Stomach smooth muscle (tissue), 2 donors: ENCODE results near the gene P4HA2.
A peak's percentile ranks its signal among the peaks of the same experiment; 100 is the strongest.

Experiments
- H3K27ac ChIP-seq: one replicate; pipeline ENCODE4 v1.7.0; 2013; ENCODE audit warnings: mild to moderate bottlenecking, low read length, inconsistent platforms
- H3K27me3 ChIP-seq, 2 donors: one replicate each; pipeline ENCODE4 v1.7.0; 2013; ENCODE audit warnings: low read length in 2 of 2; ENCODE audit not compliant: insufficient read depth in 2 of 2, control insufficient read depth in 1 of 2
- H3K36me3 ChIP-seq, 2 donors: one replicate each; pipeline ENCODE4 v1.7.0; 2013; ENCODE audit warnings: low read length in 2 of 2; ENCODE audit not compliant: control insufficient read depth in 2 of 2, insufficient read depth in 2 of 2
- H3K4me1 ChIP-seq: one replicate; pipeline ENCODE4 v1.7.0; 2013; ENCODE audit warnings: low read length; ENCODE audit not compliant: control insufficient read depth, insufficient read depth
- H3K4me3 ChIP-seq, 2 donors: one replicate each; pipeline ENCODE4 v1.7.0; 2013; ENCODE audit warnings: low read length in 2 of 2
- H3K9ac ChIP-seq, 2 donors: one replicate each; pipeline ENCODE4 v1.7.0; 2013; ENCODE audit warnings: low read length in 2 of 2, mild to moderate bottlenecking in 1 of 2
- H3K9me3 ChIP-seq, 2 donors: one replicate each; pipeline ENCODE4 v1.7.0; 2013; ENCODE audit warnings: low read length in 2 of 2; ENCODE audit not compliant: control insufficient read depth in 2 of 2
- donor health status: healthy.
- donor health status: Pancreatic carcinoma.

The P4HA2 gene

GRCh38 chr5:132256783-132257130 lies 29.1 kb upstream of the P4HA2 start:
- Histone ChIP-seq H3K27me3 (no peaks in the 10 kb centered on the region), H3K4me3 (peak overlapping the region; percentile 56 to 73), H3K36me3 (peaks cover 0 to 8% of the 10 kb centered on the region in 2 donors), H3K9me3 (no peaks in the 10 kb centered on the region), H3K27ac (peak overlapping the region; percentile 100), H3K9ac (peak overlapping the region; percentile 79 to 91), H3K4me1 (peaks cover 52% of the 10 kb centered on the region)

- Histone ChIP-seq H3K27ac (peak overlapping the region; percentile 100), H3K27me3 (no peaks in the 10 kb centered on the region), H3K4me1 (peaks cover 47% of the 10 kb centered on the region), H3K9me3 (no peaks in the 10 kb centered on the region), H3K9ac (no peak overlapping the region), H3K36me3 (peaks cover 0 to 4% of the 10 kb centered on the region in 2 donors), H3K4me3 (no peak overlapping the region)
Observed at GRCh38 chr5:132256086-132256782, 28.6 kb upstream of the P4HA2 start.

GRCh38 chr5:132254321-132254977 lies 26.8 kb upstream of the P4HA2 start:
- Histone ChIP-seq H3K27me3 (no peaks in the 10 kb centered on the region), H3K4me3 (no peak overlapping the region), H3K4me1 (peaks cover 29% of the 10 kb centered on the region), H3K9ac (no peak overlapping the region), H3K27ac (no peak overlapping the region), H3K9me3 (no peaks in the 10 kb centered on the region), H3K36me3 (no peaks in the 10 kb centered on the region)

- Histone ChIP-seq H3K27me3 (no peaks in the 10 kb centered on the region), H3K4me1 (peaks cover 22% of the 10 kb centered on the region), H3K9ac (no peak overlapping the region), H3K9me3 (no peaks in the 10 kb centered on the region), H3K36me3 (no peaks in the 10 kb centered on the region), H3K27ac (no peak overlapping the region), H3K4me3 (no peak overlapping the region)
Observed at GRCh38 chr5:132253452-132254320, 26.0 kb upstream of the P4HA2 start.

GRCh38 chr5:132253008-132253441 lies 25.4 kb upstream of the P4HA2 start:
- no peak overlapping the region for H3K4me3 ChIP-seq
- H3K4me1 ChIP-seq: peaks cover 17% of the 10 kb centered on the region
- no peaks in the 10 kb centered on the region for H3K9me3 ChIP-seq
- no peaks in the 10 kb centered on the region for H3K27me3 ChIP-seq
- no peak overlapping the region for H3K27ac ChIP-seq
- H3K36me3 ChIP-seq: no peaks in the 10 kb centered on the region
- no peak overlapping the region for H3K9ac ChIP-seq

- Histone ChIP-seq H3K27ac (no peak overlapping the region), H3K4me1 (peaks cover 9% of the 10 kb centered on the region), H3K9me3 (no peaks in the 10 kb centered on the region), H3K36me3 (no peaks in the 10 kb centered on the region), H3K4me3 (no peak overlapping the region), H3K9ac (no peak overlapping the region), H3K27me3 (no peaks in the 10 kb centered on the region)
Observed at GRCh38 chr5:132251220-132251725, 23.6 kb upstream of the P4HA2 start.

GRCh38 chr5:132250547-132250946 lies 22.9 kb upstream of the P4HA2 start:
- Histone ChIP-seq H3K9ac (no peak overlapping the region), H3K27ac (no peak overlapping the region), H3K4me1 (peaks cover 9% of the 10 kb centered on the region), H3K9me3 (no peaks in the 10 kb centered on the region), H3K4me3 (no peak overlapping the region), H3K27me3 (no peaks in the 10 kb centered on the region), H3K36me3 (no peaks in the 10 kb centered on the region)

GRCh38 chr5:132246806-132247205 lies 19.2 kb upstream of the P4HA2 start:
- H3K9ac ChIP-seq: no peak overlapping the region
- H3K9me3 ChIP-seq: peaks cover 0 to 4% of the 10 kb centered on the region in 2 donors
- H3K27ac ChIP-seq: no peak overlapping the region
- no peaks in the 10 kb centered on the region for H3K4me1 ChIP-seq
- no peaks in the 10 kb centered on the region for H3K36me3 ChIP-seq
- H3K27me3 ChIP-seq: no peaks in the 10 kb centered on the region
- no peak overlapping the region for H3K4me3 ChIP-seq

- Histone ChIP-seq H3K9ac (no peak overlapping the region), H3K27me3 (no peaks in the 10 kb centered on the region), H3K9me3 (peaks cover 0 to 4% of the 10 kb centered on the region in 2 donors), H3K4me3 (no peak overlapping the region), H3K27ac (no peak overlapping the region), H3K36me3 (no peaks in the 10 kb centered on the region), H3K4me1 (no peaks in the 10 kb centered on the region)
Observed at GRCh38 chr5:132245593-132245992, 17.9 kb upstream of the P4HA2 start.

GRCh38 chr5:132243366-132243977 lies 15.8 kb upstream of the P4HA2 start:
- H3K4me1 ChIP-seq: no peaks in the 10 kb centered on the region
- no peaks in the 10 kb centered on the region for H3K36me3 ChIP-seq
- H3K4me3 ChIP-seq: no peak overlapping the region
- no peaks in the 10 kb centered on the region for H3K27me3 ChIP-seq
- H3K9me3 ChIP-seq: peaks cover 0 to 4% of the 10 kb centered on the region in 2 donors
- no peak overlapping the region for H3K27ac ChIP-seq
- no peak overlapping the region for H3K9ac ChIP-seq
